Cardiac muscle cell (in vitro differentiated cells and primary cell): ENCODE measurements around the gene SERPINB6. TPM values are rescaled to one million over a fixed set of nuclear protein-coding genes. Genes with fewer than 3 reads are reported as not detected.

Source experiments
- DNase-seq, 2 donors: peaks; one replicate each; pipeline versions ENCODE4 v3.0.0 to v3.0.0-alpha.2; 2010 to 2017; ENCODE audit warnings: low read depth in 1 of 2, low spot score in 1 of 2
- H3K27ac ChIP-seq: fragments of 200-600 bp; sonication (generic); 2 replicates; pipeline ENCODE4 v1.5.1; 2016
- H3K27me3 ChIP-seq: fragments of 200-600 bp; sonication (generic); 2 replicates; pipeline ENCODE4 v1.6.0; 2016; ENCODE audit warnings: control low read depth
- H3K36me3 ChIP-seq: fragments of 200-600 bp; sonication (generic); 2 replicates; pipeline ENCODE4 v1.5.1; 2016; ENCODE audit warnings: control low read depth
- H3K4me1 ChIP-seq: fragments of 200-600 bp; sonication (generic); 2 replicates; pipeline ENCODE4 v1.8.1; 2017; ENCODE audit warnings: low read depth, mild to moderate bottlenecking, mixed run types
- H3K4me3 ChIP-seq: fragments of 200-600 bp; sonication (generic); 2 replicates; pipeline ENCODE4 v1.5.1; 2016; ENCODE audit warnings: mild to moderate bottlenecking
- H3K9me3 ChIP-seq: fragments of 200-600 bp; sonication (generic); 2 replicates; pipeline ENCODE4 v1.5.1; 2017; ENCODE audit warnings: low read depth, mild to moderate bottlenecking, control low read depth
- polyA plus RNA-seq: library from polyadenylated mRNA; unstranded; fragments of >200 nt; fragmentation: Nextera tagmentation; extraction: Ambion mirVana; gene quantifications from 2 replicates; pipeline ENCODE4 v1.2.1, GENCODE V29; 2016
- total RNA-seq: library from RNA; depleted of rRNA; stranded (reverse); fragments of >200 nt; gene quantifications from 2 replicates; pipeline ENCODE4 v1.2.3, GENCODE V29; 2016
- TF ChIP-seq, protein P1 (sequence below): IDR thresholded peaks from 2 replicates; pipeline ENCODE4 v1.5.1; 2012; ENCODE audit warnings: low read depth, mild to moderate bottlenecking, low read length

The SERPINB6 gene
- total and polyA plus RNA-seq, 2 experiments from 2014 or later, result 91.8 to 122 TPM

DNA sequence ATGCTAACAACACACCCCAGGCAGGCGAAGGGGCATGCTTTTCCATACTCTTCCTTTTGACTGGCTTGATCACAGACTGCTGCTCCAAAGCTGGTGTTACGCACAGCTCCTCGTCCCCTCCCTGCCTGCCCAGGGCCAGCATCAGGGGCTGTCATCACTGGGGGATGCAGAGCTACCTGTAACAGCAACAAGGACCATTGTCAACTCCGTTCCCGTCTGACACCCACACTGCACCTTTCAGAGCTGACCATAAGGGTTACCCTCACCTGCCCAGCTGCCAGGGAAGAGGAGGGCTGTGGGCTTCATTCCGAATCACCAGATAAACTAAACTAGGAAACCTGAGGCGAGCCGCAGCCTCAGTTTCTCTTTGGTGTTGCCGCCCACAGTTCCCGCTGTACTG lies 43.8 kb upstream of the SERPINB6 start:
- DNase-seq, result no peak
- H3K4me1 ChIP-seq, result no peaks in the 10 kb centered on the region
- peaks cover 24% of the 10 kb centered on the region for H3K36me3 ChIP-seq
- no peaks in the 10 kb centered on the region for H3K27me3 ChIP-seq
- no peak overlapping the region for H3K4me3 ChIP-seq
- no peak overlapping the region for H3K27ac ChIP-seq
- TF ChIP-seq, protein P1, sequence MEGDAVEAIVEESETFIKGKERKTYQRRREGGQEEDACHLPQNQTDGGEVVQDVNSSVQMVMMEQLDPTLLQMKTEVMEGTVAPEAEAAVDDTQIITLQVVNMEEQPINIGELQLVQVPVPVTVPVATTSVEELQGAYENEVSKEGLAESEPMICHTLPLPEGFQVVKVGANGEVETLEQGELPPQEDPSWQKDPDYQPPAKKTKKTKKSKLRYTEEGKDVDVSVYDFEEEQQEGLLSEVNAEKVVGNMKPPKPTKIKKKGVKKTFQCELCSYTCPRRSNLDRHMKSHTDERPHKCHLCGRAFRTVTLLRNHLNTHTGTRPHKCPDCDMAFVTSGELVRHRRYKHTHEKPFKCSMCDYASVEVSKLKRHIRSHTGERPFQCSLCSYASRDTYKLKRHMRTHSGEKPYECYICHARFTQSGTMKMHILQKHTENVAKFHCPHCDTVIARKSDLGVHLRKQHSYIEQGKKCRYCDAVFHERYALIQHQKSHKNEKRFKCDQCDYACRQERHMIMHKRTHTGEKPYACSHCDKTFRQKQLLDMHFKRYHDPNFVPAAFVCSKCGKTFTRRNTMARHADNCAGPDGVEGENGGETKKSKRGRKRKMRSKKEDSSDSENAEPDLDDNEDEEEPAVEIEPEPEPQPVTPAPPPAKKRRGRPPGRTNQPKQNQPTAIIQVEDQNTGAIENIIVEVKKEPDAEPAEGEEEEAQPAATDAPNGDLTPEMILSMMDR, result no peak
- no peaks in the 10 kb centered on the region for H3K9me3 ChIP-seq

DNA sequence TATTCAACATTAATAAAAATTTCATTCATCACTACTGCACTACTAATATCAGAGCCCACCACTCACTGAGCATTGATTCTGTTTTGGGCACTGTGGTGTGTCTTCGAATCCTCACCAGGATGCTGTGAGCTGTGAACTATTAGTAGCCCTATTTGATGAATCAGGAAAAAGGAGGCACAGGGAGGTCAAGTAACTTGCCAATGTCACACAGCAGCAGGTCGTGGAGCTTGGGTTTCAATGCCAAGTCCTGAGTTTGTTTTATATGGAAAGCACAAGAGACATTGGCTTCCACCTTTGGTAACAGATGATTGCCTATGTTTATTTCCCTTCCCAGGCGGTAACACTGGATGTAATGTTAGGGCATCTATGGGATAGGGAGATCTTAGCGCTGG lies 43.3 kb upstream of the SERPINB6 start:
- Histone ChIP-seq H3K36me3 (peaks cover 24% of the 10 kb centered on the region), H3K27ac (no peak overlapping the region), H3K27me3 (no peaks in the 10 kb centered on the region), H3K4me1 (no peaks in the 10 kb centered on the region), H3K4me3 (no peak overlapping the region), H3K9me3 (no peaks in the 10 kb centered on the region)
- DNase-seq, result no peak
- TF ChIP-seq, protein P1, result no peak

- no peaks in the 10 kb centered on the region for H3K27me3 ChIP-seq
- TF ChIP-seq, protein P1, result no peak
- no peaks in the 10 kb centered on the region for H3K9me3 ChIP-seq
- H3K27ac ChIP-seq, result no peak overlapping the region
- H3K4me3 ChIP-seq, result no peak overlapping the region
- H3K36me3 ChIP-seq, result peaks cover 29% of the 10 kb centered on the region
- DNase-seq, result no peak
- no peaks in the 10 kb centered on the region for H3K4me1 ChIP-seq
Observed at GRCh38 chr6:3013901-3014674, 42.7 kb upstream of the SERPINB6 start.

DNA sequence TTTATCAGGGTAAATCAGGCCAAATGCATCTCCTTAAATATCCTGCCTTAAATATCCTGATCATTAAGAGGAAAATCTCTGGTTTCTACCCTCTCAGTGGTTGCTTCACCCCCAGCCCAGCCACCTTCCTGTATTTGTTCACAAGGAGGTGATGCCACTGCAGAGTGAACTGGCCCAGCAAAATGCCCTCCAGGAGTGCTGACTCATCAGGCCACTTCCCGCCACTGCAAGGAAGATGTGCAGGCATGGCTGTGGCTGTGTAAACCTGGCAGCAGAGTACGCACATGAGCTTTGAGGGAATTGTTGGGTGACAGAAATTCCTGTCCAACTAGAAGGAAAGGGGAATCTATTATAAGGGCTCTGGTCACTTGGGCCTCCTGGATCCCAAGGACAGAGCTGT lies 42.1 kb upstream of the SERPINB6 start:
- H3K36me3 ChIP-seq, result peaks cover 29% of the 10 kb centered on the region

DNA sequence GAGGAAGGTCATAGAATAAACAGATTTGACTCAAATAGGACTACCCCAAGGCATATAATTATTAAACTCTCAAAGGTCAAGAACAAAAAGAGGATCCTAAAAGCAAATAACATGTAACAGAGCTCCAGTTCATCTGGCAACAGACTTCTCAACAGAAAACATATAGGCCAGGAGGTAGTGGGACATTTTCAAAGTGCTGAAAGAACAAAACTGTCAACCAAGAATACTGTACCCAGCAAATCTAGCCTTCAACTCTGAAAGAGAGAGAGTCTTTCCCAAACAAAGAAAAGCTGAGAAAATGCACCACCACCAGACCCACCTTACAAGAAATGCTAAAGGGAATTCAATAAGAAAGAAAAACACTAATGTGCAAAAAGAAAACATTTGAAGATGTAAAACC lies 40.2 kb upstream of the SERPINB6 start:
- no peak for DNase-seq
- Histone ChIP-seq H3K36me3 (peaks cover 25% of the 10 kb centered on the region), H3K27me3 (no peaks in the 10 kb centered on the region), H3K4me1 (no peaks in the 10 kb centered on the region), H3K4me3 (no peak overlapping the region), H3K9me3 (no peaks in the 10 kb centered on the region), H3K27ac (no peak overlapping the region)
- TF ChIP-seq, protein P1, result no peak

More for the DNA sequence above, 42.1 kb upstream of the SERPINB6 start:
- TF ChIP-seq, protein P1, result no peak
- H3K27me3 ChIP-seq, result no peaks in the 10 kb centered on the region
- H3K9me3 ChIP-seq, result no peaks in the 10 kb centered on the region
- peak in 1 of 2 donors; percentile 56 for DNase-seq
- H3K4me3 ChIP-seq, result no peak overlapping the region
- H3K27ac ChIP-seq, result no peak overlapping the region
- H3K4me1 ChIP-seq, result no peaks in the 10 kb centered on the region
